ENCODE results near the gene KRT85. TPM values are rescaled to one million over a fixed set of nuclear protein-coding genes. Genes with fewer than 3 reads are reported as not detected.
"Not testable (repeated sequence)": the region's sequence is repeated elsewhere in the genome, so short reads cannot be mapped to it uniquely, and the experiment has no call there.

The KRT85 gene
- total RNA-seq, 1 donor from 2014 or later = not detected

GRCh38 chr12:52413202-52413601 lies 45.9 kb upstream of the KRT85 start:
- DNase-seq (ENCODE audit: low read depth) (peak; percentile 57), FAIRE-seq (no peak)
- H3K4me3 ChIP-seq (ENCODE audit: low read depth, low read length) = no peak overlapping the region
- TF ChIP-seq CTCF (IDR thresholded peaks at IDR 0.05; ENCODE audit: insufficient read depth, low read length, severe bottlenecking) = no peak
- no peaks in the 10 kb centered on the region for H3K27me3 ChIP-seq (ENCODE audit: control insufficient read depth, insufficient read depth, low read length)
- H3K36me3 ChIP-seq (ENCODE audit: control insufficient read depth, insufficient read depth, low read length) = no peaks in the 10 kb centered on the region

- no peak for TF ChIP-seq CTCF (IDR thresholded peaks at IDR 0.05; ENCODE audit: insufficient read depth, low read length, severe bottlenecking)
These were observed 44.5 kb upstream of the KRT85 start for GRCh38 chr12:52411815-52412214.

GRCh38 chr12:52410589-52411248 lies 43.4 kb upstream of the KRT85 start:
- H3K27me3 ChIP-seq (ENCODE audit: control insufficient read depth, insufficient read depth, low read length); H3K36me3 ChIP-seq (ENCODE audit: control insufficient read depth, insufficient read depth, low read length); H3K4me3 ChIP-seq (ENCODE audit: low read depth, low read length); DNase-seq (ENCODE audit: low read depth): not testable (repeated sequence)
- FAIRE-seq = peak; percentile 80

More at GRCh38 chr12:52411815-52412214, 44.5 kb upstream of the KRT85 start:
- FAIRE-seq = peak; percentile 43
- H3K4me3 ChIP-seq (ENCODE audit: low read depth, low read length) = no peak overlapping the region
- no peak for DNase-seq (ENCODE audit: low read depth)
- H3K36me3 ChIP-seq (ENCODE audit: control insufficient read depth, insufficient read depth, low read length) = no peaks in the 10 kb centered on the region
- H3K27me3 ChIP-seq (ENCODE audit: control insufficient read depth, insufficient read depth, low read length) = no peaks in the 10 kb centered on the region

GRCh38 chr12:52407918-52408317 lies 40.6 kb upstream of the KRT85 start:
- FAIRE-seq (peak; percentile 47), DNase-seq (ENCODE audit: low read depth) (no peak)
- no peak overlapping the region for H3K4me3 ChIP-seq (ENCODE audit: low read depth, low read length)
- no peaks in the 10 kb centered on the region for H3K36me3 ChIP-seq (ENCODE audit: control insufficient read depth, insufficient read depth, low read length)
- TF ChIP-seq CTCF (IDR thresholded peaks at IDR 0.05; ENCODE audit: insufficient read depth, low read length, severe bottlenecking) = no peak
- no peaks in the 10 kb centered on the region for H3K27me3 ChIP-seq (ENCODE audit: control insufficient read depth, insufficient read depth, low read length)

GRCh38 chr12:52405922-52406385 lies 38.7 kb upstream of the KRT85 start, which contains the start of gene KRT82:
Gene KRT82 (minus strand): TSS chr12:52406335. CDS start chr12:52406277, 58 bp downstream.
- FAIRE-seq = no peak
- no peak for DNase-seq (ENCODE audit: low read depth)
- Histone ChIP-seq H3K4me3 (ENCODE audit: low read depth, low read length) (no peak within 1 kb of the TSS), H3K27me3 (ENCODE audit: control insufficient read depth, insufficient read depth, low read length) (no peaks in the 10 kb centered on the region), H3K36me3 (ENCODE audit: control insufficient read depth, insufficient read depth, low read length) (no peaks in the 10 kb centered on the region)
- no peak for TF ChIP-seq CTCF (IDR thresholded peaks at IDR 0.05; ENCODE audit: insufficient read depth, low read length, severe bottlenecking)

- Histone ChIP-seq H3K4me3 (ENCODE audit: low read depth, low read length) (no peak overlapping the region), H3K36me3 (ENCODE audit: control insufficient read depth, insufficient read depth, low read length) (no peaks in the 10 kb centered on the region), H3K27me3 (ENCODE audit: control insufficient read depth, insufficient read depth, low read length) (no peaks in the 10 kb centered on the region)
- TF ChIP-seq CTCF (IDR thresholded peaks at IDR 0.05; ENCODE audit: insufficient read depth, low read length, severe bottlenecking) = no peak
- DNase-seq (ENCODE audit: low read depth) = no peak
- FAIRE-seq = no peak
These were observed 37.7 kb upstream of the KRT85 start for GRCh38 chr12:52404951-52405350.

Data from bronchial epithelial cell (primary cell).